ENCODE measurements around the gene CLEC3B.

DNA sequence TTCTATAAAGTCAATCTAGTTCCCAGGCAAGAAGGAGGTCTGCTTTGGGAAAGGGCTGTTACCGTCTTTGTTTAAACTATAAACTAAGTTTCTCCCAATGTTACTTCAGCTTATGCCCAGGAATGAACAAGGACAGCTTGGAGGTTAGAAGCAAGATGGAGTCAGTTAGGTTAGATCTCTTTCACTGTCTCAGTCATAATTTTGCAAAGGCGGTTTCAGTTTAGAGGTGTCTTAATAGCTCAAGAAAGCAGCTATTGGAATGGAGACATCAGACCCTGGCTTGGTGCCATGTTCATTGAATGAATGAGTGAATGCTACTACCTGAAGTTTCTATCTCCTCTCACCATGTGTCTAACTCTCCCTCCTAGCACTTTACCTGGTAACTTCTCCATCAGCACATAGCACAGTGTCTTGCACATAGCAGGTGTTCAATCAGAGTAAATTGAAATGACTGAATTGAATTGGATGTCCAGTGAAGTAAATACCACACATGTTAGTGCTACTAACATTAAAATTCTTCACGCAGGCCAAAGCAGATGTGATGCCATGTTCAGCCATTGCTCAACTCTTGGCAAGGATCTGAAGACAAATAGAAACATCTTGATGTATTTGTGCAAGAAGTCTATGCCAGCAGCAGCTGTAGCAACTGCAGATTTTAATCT is 28.2 kb downstream of the CLEC3B start:
- TF ChIP-seq, protein P1, sequence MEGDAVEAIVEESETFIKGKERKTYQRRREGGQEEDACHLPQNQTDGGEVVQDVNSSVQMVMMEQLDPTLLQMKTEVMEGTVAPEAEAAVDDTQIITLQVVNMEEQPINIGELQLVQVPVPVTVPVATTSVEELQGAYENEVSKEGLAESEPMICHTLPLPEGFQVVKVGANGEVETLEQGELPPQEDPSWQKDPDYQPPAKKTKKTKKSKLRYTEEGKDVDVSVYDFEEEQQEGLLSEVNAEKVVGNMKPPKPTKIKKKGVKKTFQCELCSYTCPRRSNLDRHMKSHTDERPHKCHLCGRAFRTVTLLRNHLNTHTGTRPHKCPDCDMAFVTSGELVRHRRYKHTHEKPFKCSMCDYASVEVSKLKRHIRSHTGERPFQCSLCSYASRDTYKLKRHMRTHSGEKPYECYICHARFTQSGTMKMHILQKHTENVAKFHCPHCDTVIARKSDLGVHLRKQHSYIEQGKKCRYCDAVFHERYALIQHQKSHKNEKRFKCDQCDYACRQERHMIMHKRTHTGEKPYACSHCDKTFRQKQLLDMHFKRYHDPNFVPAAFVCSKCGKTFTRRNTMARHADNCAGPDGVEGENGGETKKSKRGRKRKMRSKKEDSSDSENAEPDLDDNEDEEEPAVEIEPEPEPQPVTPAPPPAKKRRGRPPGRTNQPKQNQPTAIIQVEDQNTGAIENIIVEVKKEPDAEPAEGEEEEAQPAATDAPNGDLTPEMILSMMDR (conservative IDR thresholded peaks at IDR 0.05; ENCODE audit: low read depth, low read length), result no peak
- no peak for TF ChIP-seq EZH2 (IDR thresholded peaks at IDR 0.05; ENCODE audit: low read length, unreplicated experiment)
